Activated T-helper 1 cell treated with anti-CD3 and anti-CD28 coated beads, Interleukin-12 subunit alpha, Interleukin-12 subunit beta, Interleukin-2, Interleukin-4 antibody, amounts not matched to agents 30 ng/mL and 10 ng/mL and 1 ng/mL, durations not matched to agents 14 hours and 24 hours and 36 hours (primary cell): ENCODE data around the gene SIGLECL1. TPM values are rescaled to one million over a fixed set of nuclear protein-coding genes. Genes with fewer than 3 reads are reported as not detected.

Source experiments
- DNase-seq: peaks from one replicate; pipeline ENCODE4 v3.0.0; 2021; ENCODE audit warnings: low spot score
- H3K27ac Mint-ChIP-seq: one replicate; pipeline ENCODE4 v1.8.0; 2021; ENCODE audit warnings: mild to moderate bottlenecking, mixed read lengths
- H3K27me3 Mint-ChIP-seq: one replicate; pipeline ENCODE4 v1.8.0; 2022; ENCODE audit warnings: mild to moderate bottlenecking, moderate library complexity, mixed read lengths; ENCODE audit not compliant: insufficient read depth
- H3K36me3 Mint-ChIP-seq: one replicate; pipeline ENCODE4 v1.8.0; 2021; ENCODE audit warnings: low read depth, mixed read lengths
- H3K4me1 Mint-ChIP-seq: one replicate; pipeline ENCODE4 v1.8.0; 2021; ENCODE audit warnings: low read depth, mixed read lengths
- H3K4me3 Mint-ChIP-seq: one replicate; pipeline ENCODE4 v1.8.0; 2021; ENCODE audit warnings: mild to moderate bottlenecking, moderate library complexity, mixed read lengths
- H3K9me3 Mint-ChIP-seq: one replicate; pipeline ENCODE4 v1.8.0; 2021; ENCODE audit warnings: mixed read lengths
- intact Hi-C: fragments of 100-400 bp; cut with micrococcal nuclease; formaldehyde crosslinking; loops from one replicate; pipeline ENCODE4 v1.15.1; 2024
- total RNA-seq: library from RNA; stranded (reverse); gene quantifications from 2 replicates; pipeline ENCODE4 v1.2.3, GENCODE V29; 2022

Gene SIGLECL1
- total RNA-seq, 1 donor from 2014 or later = not detected

GRCh38 chr19:51293571-51294210 lies 42.8 kb downstream of the SIGLECL1 start:
- intact Hi-C loops = no loop called here
- H3K9me3 Mint-ChIP-seq = no peaks in the 10 kb centered on the region
- H3K4me1 Mint-ChIP-seq = no peaks in the 10 kb centered on the region
- no peaks in the 10 kb centered on the region for H3K36me3 Mint-ChIP-seq
- H3K27me3 Mint-ChIP-seq = peaks cover 4% of the 10 kb centered on the region
- H3K27ac Mint-ChIP-seq = no peak overlapping the region
- H3K4me3 Mint-ChIP-seq = no peak overlapping the region
- no peak for DNase-seq

- no peaks in the 10 kb centered on the region for H3K4me1 Mint-ChIP-seq
- H3K4me3 Mint-ChIP-seq = no peak overlapping the region
- H3K9me3 Mint-ChIP-seq = no peaks in the 10 kb centered on the region
- DNase-seq = no peak
- no peak overlapping the region for H3K27ac Mint-ChIP-seq
- intact Hi-C loops = no loop called here
- H3K36me3 Mint-ChIP-seq = no peaks in the 10 kb centered on the region
- H3K27me3 Mint-ChIP-seq = peaks cover 4% of the 10 kb centered on the region
Observed at GRCh38 chr19:51294211-51294976, 43.5 kb downstream of the SIGLECL1 start.

GRCh38 chr19:51294977-51295375 lies 44.1 kb downstream of the SIGLECL1 start:
- H3K4me3 Mint-ChIP-seq = no peak overlapping the region
- no peaks in the 10 kb centered on the region for H3K4me1 Mint-ChIP-seq
- no peaks in the 10 kb centered on the region for H3K9me3 Mint-ChIP-seq
- intact Hi-C loops = no loop called here
- H3K27ac Mint-ChIP-seq = no peak overlapping the region
- DNase-seq = no peak
- H3K27me3 Mint-ChIP-seq = peaks cover 4% of the 10 kb centered on the region
- H3K36me3 Mint-ChIP-seq = no peaks in the 10 kb centered on the region

- no peaks in the 10 kb centered on the region for H3K4me1 Mint-ChIP-seq
- H3K27me3 Mint-ChIP-seq = peaks cover 4% of the 10 kb centered on the region
- no peaks in the 10 kb centered on the region for H3K9me3 Mint-ChIP-seq
- H3K4me3 Mint-ChIP-seq = no peak overlapping the region
- H3K27ac Mint-ChIP-seq = no peak overlapping the region
- DNase-seq = no peak
- no peaks in the 10 kb centered on the region for H3K36me3 Mint-ChIP-seq
- intact Hi-C loops = no loop called here
Observed at GRCh38 chr19:51295382-51296126, 44.7 kb downstream of the SIGLECL1 start.

- Mint-ChIP-seq H3K27ac (no peak overlapping the region), H3K4me1 (no peaks in the 10 kb centered on the region), H3K9me3 (no peaks in the 10 kb centered on the region), H3K27me3 (peaks cover 4% of the 10 kb centered on the region), H3K36me3 (no peaks in the 10 kb centered on the region), H3K4me3 (no peak overlapping the region)
- DNase-seq = no peak
- intact Hi-C loops = no loop called here
Observed at GRCh38 chr19:51296336-51297093, 45.6 kb downstream of the SIGLECL1 start.

- H3K27me3 Mint-ChIP-seq = peaks cover 4% of the 10 kb centered on the region
- no peak for DNase-seq
- no peaks in the 10 kb centered on the region for H3K36me3 Mint-ChIP-seq
- no peak overlapping the region for H3K4me3 Mint-ChIP-seq
- intact Hi-C loops = no loop called here
- no peak overlapping the region for H3K27ac Mint-ChIP-seq
- no peaks in the 10 kb centered on the region for H3K4me1 Mint-ChIP-seq
- H3K9me3 Mint-ChIP-seq = no peaks in the 10 kb centered on the region
Observed at GRCh38 chr19:51297406-51297805, 46.5 kb downstream of the SIGLECL1 start.

GRCh38 chr19:51301266-51301665 lies 50.4 kb downstream of the SIGLECL1 start:
- H3K9me3 Mint-ChIP-seq = peaks cover 4% of the 10 kb centered on the region
- H3K4me3 Mint-ChIP-seq = no peak overlapping the region
- H3K36me3 Mint-ChIP-seq = no peaks in the 10 kb centered on the region
- no peaks in the 10 kb centered on the region for H3K4me1 Mint-ChIP-seq
- DNase-seq = no peak
- intact Hi-C loops = no loop called here
- peaks cover 4% of the 10 kb centered on the region for H3K27me3 Mint-ChIP-seq
- no peak overlapping the region for H3K27ac Mint-ChIP-seq

GRCh38 chr19:51305479-51305878 lies 54.6 kb downstream of the SIGLECL1 start:
- no peak overlapping the region for H3K27ac Mint-ChIP-seq
- no peaks in the 10 kb centered on the region for H3K36me3 Mint-ChIP-seq
- H3K9me3 Mint-ChIP-seq = peaks cover 8% of the 10 kb centered on the region
- intact Hi-C loops = no loop called here
- no peak for DNase-seq
- no peak overlapping the region for H3K4me3 Mint-ChIP-seq
- peaks cover 6% of the 10 kb centered on the region for H3K27me3 Mint-ChIP-seq
- H3K4me1 Mint-ChIP-seq = no peaks in the 10 kb centered on the region

GRCh38 chr19:51311351-51312257 lies 60.7 kb downstream of the SIGLECL1 start, which contains the start of gene IGLON5:
Gene IGLON5 (plus strand): TSS chr19:51311644. CDS start chr19:51311848, 204 bp downstream.
- intact Hi-C loops = no loop called here
- no peak within 1 kb of the TSS for H3K27ac Mint-ChIP-seq

GRCh38 chr19:51316688-51317087 lies 65.8 kb downstream of the SIGLECL1 start:
- Mint-ChIP-seq H3K27me3 (peaks cover 18% of the 10 kb centered on the region), H3K36me3 (no peaks in the 10 kb centered on the region), H3K4me1 (no peaks in the 10 kb centered on the region), H3K9me3 (no peaks in the 10 kb centered on the region), H3K27ac (no peak overlapping the region), H3K4me3 (no peak overlapping the region)
- intact Hi-C loops = no loop called here
- DNase-seq = no peak

More at GRCh38 chr19:51311351-51312257, 60.7 kb downstream of the SIGLECL1 start, which contains the start of gene IGLON5:
- Mint-ChIP-seq H3K4me3 (no peak within 1 kb of the TSS), H3K27me3 (peaks cover 23% of the 10 kb centered on the region), H3K4me1 (no peaks in the 10 kb centered on the region), H3K9me3 (peaks cover 5% of the 10 kb centered on the region), H3K36me3 (no peaks in the 10 kb centered on the region)
- no peak for DNase-seq

GRCh38 chr19:51317376-51317775 lies 66.5 kb downstream of the SIGLECL1 start:
- H3K27ac Mint-ChIP-seq = no peak overlapping the region
- no peak for DNase-seq
- H3K4me3 Mint-ChIP-seq = no peak overlapping the region
- H3K4me1 Mint-ChIP-seq = no peaks in the 10 kb centered on the region
- H3K9me3 Mint-ChIP-seq = no peaks in the 10 kb centered on the region
- H3K27me3 Mint-ChIP-seq = peaks cover 17% of the 10 kb centered on the region
- intact Hi-C loops = no loop called here
- no peaks in the 10 kb centered on the region for H3K36me3 Mint-ChIP-seq

GRCh38 chr19:51317968-51318367 lies 67.1 kb downstream of the SIGLECL1 start:
- intact Hi-C loops = no loop called here

More at GRCh38 chr19:51317968-51318367, 67.1 kb downstream of the SIGLECL1 start:
- no peak overlapping the region for H3K4me3 Mint-ChIP-seq
- no peak overlapping the region for H3K27ac Mint-ChIP-seq
- H3K36me3 Mint-ChIP-seq = no peaks in the 10 kb centered on the region
- H3K9me3 Mint-ChIP-seq = no peaks in the 10 kb centered on the region
- no peaks in the 10 kb centered on the region for H3K4me1 Mint-ChIP-seq
- no peak for DNase-seq
- H3K27me3 Mint-ChIP-seq = peaks cover 18% of the 10 kb centered on the region
